Neural progenitor cell (in vitro differentiated cells): ENCODE data around the gene LTBP1. TPM values are rescaled to one million over a fixed set of nuclear protein-coding genes. Genes with fewer than 3 reads are reported as not detected.

Source experiments
- DNase-seq: peaks from one replicate; pipeline ENCODE4 v3.0.0-alpha.2; 2016; ENCODE audit warnings: low spot score
- H2AFZ ChIP-seq: fragments of 200-600 bp; sonication (generic); replicated peaks from 2 replicates; pipeline ENCODE4 v1.6.1; 2016; ENCODE audit warnings: antibody characterized with exemption
- H3F3A ChIP-seq: fragments of 200-600 bp; sonication (generic); 2 replicates; pipeline ENCODE4 v1.6.1; 2016; ENCODE audit warnings: antibody characterized with exemption, low read depth
- H3K27ac ChIP-seq: fragments of 200-600 bp; sonication (generic); 2 replicates; pipeline ENCODE4 v1.5.1; 2016; ENCODE audit warnings: mild to moderate bottlenecking
- H3K27me3 ChIP-seq: fragments of 200-600 bp; sonication (generic); 2 replicates; pipeline ENCODE4 v1.6.1; 2016; ENCODE audit warnings: mild to moderate bottlenecking, moderate library complexity
- H3K36me3 ChIP-seq: fragments of 200-600 bp; sonication (generic); 2 replicates; pipeline ENCODE4 v1.5.1; 2016
- H3K4me1 ChIP-seq: fragments of 200-600 bp; sonication (generic); 2 replicates; pipeline ENCODE4 v1.6.1; 2016; ENCODE audit warnings: mixed run types
- H3K4me2 ChIP-seq: fragments of 200-600 bp; sonication (generic); 2 replicates; pipeline ENCODE4 v1.6.1; 2016
- H3K4me3 ChIP-seq: fragments of 200-600 bp; sonication (generic); 2 replicates; pipeline ENCODE4 v1.5.1; 2016
- H3K79me2 ChIP-seq: fragments of 200-600 bp; sonication (generic); 2 replicates; pipeline ENCODE4 v1.6.1; 2016; ENCODE audit warnings: low read depth
- H3K9ac ChIP-seq: fragments of 200-600 bp; sonication (generic); 2 replicates; pipeline ENCODE4 v1.6.1; 2016
- H3K9me3 ChIP-seq: fragments of 200-600 bp; sonication (generic); 2 replicates; pipeline ENCODE4 v1.5.1; 2016; ENCODE audit warnings: low read depth
- H4K20me1 ChIP-seq: fragments of 200-600 bp; sonication (generic); 2 replicates; pipeline ENCODE4 v1.6.1; 2016; ENCODE audit warnings: low read depth
- H3K27ac Mint-ChIP-seq: 3 replicates; pipeline ENCODE4 v1.8.0; 2021; ENCODE audit warnings: mixed read lengths
- H3K27me3 Mint-ChIP-seq: 2 replicates; pipeline ENCODE4 v1.8.0; 2022; ENCODE audit warnings: low read depth, mild to moderate bottlenecking, inconsistent platforms, moderate library complexity, mixed read lengths; ENCODE audit not compliant: insufficient read depth
- H3K36me3 Mint-ChIP-seq: 3 replicates; pipeline ENCODE4 v1.8.0; 2021; ENCODE audit warnings: mixed read lengths
- H3K4me1 Mint-ChIP-seq: 3 replicates; pipeline ENCODE4 v1.8.0; 2021; ENCODE audit warnings: mixed read lengths
- H3K4me3 Mint-ChIP-seq: 3 replicates; pipeline ENCODE4 v1.8.0; 2021; ENCODE audit warnings: mild to moderate bottlenecking, moderate library complexity, mixed read lengths
- H3K9me3 Mint-ChIP-seq: 3 replicates; pipeline ENCODE4 v1.8.0; 2020; ENCODE audit warnings: mixed read lengths
- CTCF ChIP-seq: fragments of 200-600 bp; sonication (generic); IDR thresholded peaks from 2 replicates; pipeline ENCODE4 v1.5.1; 2017; ENCODE audit warnings: antibody characterized with exemption, mild to moderate bottlenecking
- EZH2 ChIP-seq: fragments of 200-600 bp; sonication (generic); IDR thresholded peaks from 2 replicates; pipeline ENCODE4 v1.6.1; 2017; ENCODE audit warnings: antibody characterized with exemption, mild to moderate bottlenecking, moderate library complexity
- EZH2phosphoT487 ChIP-seq: fragments of 200-600 bp; sonication (generic); IDR thresholded peaks from 2 replicates; pipeline ENCODE4 v1.6.1; 2017; ENCODE audit warnings: antibody characterized with exemption
- total RNA-seq: library from RNA; depleted of rRNA; stranded (reverse); fragments of >200 nt; gene quantifications from 2 replicates; pipeline ENCODE4 v1.2.3, GENCODE V29; 2015; ENCODE audit warnings: low replicate concordance

The LTBP1 gene
- total RNA-seq, 1 donor from 2014 or later: 50.5 TPM

DNA sequence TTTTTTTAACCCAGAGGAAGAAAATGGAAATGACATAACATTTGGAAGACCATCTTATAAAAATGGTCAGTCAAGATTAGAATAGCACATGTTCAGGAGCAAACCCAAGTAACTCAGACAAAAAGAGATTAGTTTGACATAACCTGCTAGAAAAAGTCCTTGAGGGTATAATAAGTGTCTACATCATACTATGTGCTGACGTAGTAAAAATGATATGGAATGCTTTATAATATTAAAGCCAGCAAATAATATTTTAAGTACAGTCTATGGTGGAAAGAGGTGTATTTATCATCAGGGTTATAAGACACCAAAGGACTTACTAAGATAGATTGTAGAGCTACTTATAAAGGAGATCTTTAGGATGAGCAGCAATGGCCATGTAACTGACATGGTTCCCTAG, 169.0 kb downstream of the LTBP1 start:
- Histone ChIP-seq H3K27me3 (no peaks in the 10 kb centered on the region), H3K9ac (no peak overlapping the region), H3K4me3 (no peak overlapping the region), H3F3A (no peaks in the 10 kb centered on the region), H3K4me1 (peaks cover 28% of the 10 kb centered on the region), H3K4me2 (no peak overlapping the region), H4K20me1 (no peaks in the 10 kb centered on the region), H3K79me2 (no peaks in the 10 kb centered on the region), H2AFZ (no peak overlapping the region), H3K36me3 (no peaks in the 10 kb centered on the region), H3K27ac (no peak overlapping the region), H3K9me3 (no peaks in the 10 kb centered on the region)
- Mint-ChIP-seq H3K27ac (peak overlapping the region; percentile 40), H3K9me3 (no peaks in the 10 kb centered on the region), H3K36me3 (peaks cover 2% of the 10 kb centered on the region), H3K4me1 (peaks cover 24% of the 10 kb centered on the region), H3K4me3 (no peak overlapping the region), H3K27me3 (peaks cover 2% of the 10 kb centered on the region)
- DNase-seq: no peak
- TF ChIP-seq EZH2phosphoT487 (no peak), EZH2 (no peak), CTCF (no peak)

GRCh38 chr2:33116799-33117198, 170.0 kb downstream of the LTBP1 start:
- Histone ChIP-seq H3K36me3 (no peaks in the 10 kb centered on the region), H3K79me2 (no peaks in the 10 kb centered on the region), H3K9ac (no peak overlapping the region), H4K20me1 (no peaks in the 10 kb centered on the region), H3F3A (no peaks in the 10 kb centered on the region), H3K4me1 (peaks cover 23% of the 10 kb centered on the region), H3K9me3 (no peaks in the 10 kb centered on the region), H3K4me2 (peak overlapping the region; percentile 44), H3K27ac (no peak overlapping the region), H2AFZ (no peak overlapping the region), H3K27me3 (no peaks in the 10 kb centered on the region), H3K4me3 (no peak overlapping the region)
- Mint-ChIP-seq H3K4me3 (no peak overlapping the region), H3K27me3 (peaks cover 2% of the 10 kb centered on the region), H3K36me3 (peaks cover 2% of the 10 kb centered on the region), H3K27ac (no peak overlapping the region), H3K4me1 (peaks cover 17% of the 10 kb centered on the region), H3K9me3 (no peaks in the 10 kb centered on the region)
- DNase-seq: peak; percentile 48
- TF ChIP-seq EZH2 (no peak), EZH2phosphoT487 (no peak), CTCF (no peak)

GRCh38 chr2:33118651-33119050, 171.9 kb downstream of the LTBP1 start:
- no peak for DNase-seq
- Histone ChIP-seq H3K27ac (no peak overlapping the region), H2AFZ (no peak overlapping the region), H3K4me2 (no peak overlapping the region), H3K27me3 (no peaks in the 10 kb centered on the region), H3K4me1 (peaks cover 17% of the 10 kb centered on the region), H3K36me3 (no peaks in the 10 kb centered on the region), H3K9me3 (no peaks in the 10 kb centered on the region), H4K20me1 (no peaks in the 10 kb centered on the region), H3F3A (no peaks in the 10 kb centered on the region), H3K79me2 (no peaks in the 10 kb centered on the region), H3K4me3 (no peak overlapping the region), H3K9ac (no peak overlapping the region)
- Mint-ChIP-seq H3K9me3 (no peaks in the 10 kb centered on the region), H3K27ac (no peak overlapping the region), H3K4me1 (peaks cover 13% of the 10 kb centered on the region), H3K4me3 (no peak overlapping the region), H3K36me3 (no peaks in the 10 kb centered on the region), H3K27me3 (peaks cover 2% of the 10 kb centered on the region)
- TF ChIP-seq EZH2: no peak
- TF ChIP-seq EZH2phosphoT487: no peak
- no peak for TF ChIP-seq CTCF
